ENCODE data around the gene DFFB. TPM values are rescaled to one million over a fixed set of nuclear protein-coding genes. Genes with fewer than 3 reads are reported as not detected.

Gene DFFB
- total RNA-seq, 4 donors from 2014 or later, result 0.51 to 17.9 (median 9.3) TPM

DNA sequence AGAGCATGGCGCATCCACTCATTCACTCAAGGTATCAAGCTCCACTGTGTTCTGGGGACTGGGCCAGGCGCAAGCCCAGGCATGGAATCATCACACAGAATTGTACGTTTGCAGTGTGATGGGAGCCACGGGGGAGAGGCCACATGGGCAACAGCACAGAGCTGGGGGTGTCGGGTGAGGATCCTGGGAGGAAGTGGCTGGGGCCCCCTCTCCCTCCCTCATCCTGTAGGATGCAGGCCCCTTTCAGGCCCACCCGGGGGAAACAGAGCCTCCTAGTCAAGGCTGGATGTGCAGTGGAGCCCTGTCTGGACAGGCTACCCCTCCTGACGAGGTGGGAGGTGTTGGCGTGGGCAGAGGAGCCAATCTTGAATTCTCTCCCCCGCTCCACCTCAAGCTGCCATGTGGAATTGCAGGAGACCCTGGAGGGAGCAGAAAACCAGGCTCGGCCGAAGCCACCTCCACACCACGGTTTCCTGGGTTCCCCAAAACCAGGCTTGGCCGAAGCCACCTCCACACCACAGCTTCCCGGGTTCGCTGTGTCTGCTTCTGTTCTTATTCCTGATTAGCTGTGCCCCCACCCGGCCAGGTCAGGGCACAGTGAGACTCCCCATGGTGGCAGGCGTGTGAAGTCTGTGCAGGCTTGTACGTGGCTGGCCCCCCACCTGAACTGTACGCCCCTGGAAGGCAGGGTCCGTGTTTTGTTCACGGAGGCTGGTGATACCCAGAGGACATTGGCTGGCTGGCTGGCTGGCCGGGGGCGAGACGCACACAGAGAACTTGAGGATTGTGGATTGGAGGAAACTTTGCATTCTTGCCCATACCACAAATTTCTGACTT lies 46.9 kb downstream of the DFFB start:
- Histone ChIP-seq H3K36me3 (no peaks in the 10 kb centered on the region), H3K4me1 (no peaks in the 10 kb centered on the region), H3K9me3 (no peaks in the 10 kb centered on the region), H3K27ac (no peak overlapping the region), H3K27me3 (no peaks in the 10 kb centered on the region), H3K4me3 (no peak overlapping the region)
- intact Hi-C loops (cut with DNase I; ENCODE audit: low total_unique reads), result no loop called here
- TF ChIP-seq POLR2A (IDR thresholded peaks at IDR 0.05), result no peak
- DNase-seq, result no peak

- no peak overlapping the region for H3K27ac ChIP-seq
- no peak for DNase-seq
- H3K4me3 ChIP-seq, result no peak overlapping the region
- no peaks in the 10 kb centered on the region for H3K9me3 ChIP-seq
- H3K27me3 ChIP-seq, result no peaks in the 10 kb centered on the region
- H3K36me3 ChIP-seq, result no peaks in the 10 kb centered on the region
- H3K4me1 ChIP-seq, result no peaks in the 10 kb centered on the region
- intact Hi-C loops (cut with DNase I; ENCODE audit: low total_unique reads), result no loop called here
- TF ChIP-seq CTCF (IDR thresholded peaks at IDR 0.05) (no peak), POLR2A (IDR thresholded peaks at IDR 0.05) (no peak)
These were observed 47.5 kb downstream of the DFFB start for GRCh38 chr1:3904843-3905185.

DNA sequence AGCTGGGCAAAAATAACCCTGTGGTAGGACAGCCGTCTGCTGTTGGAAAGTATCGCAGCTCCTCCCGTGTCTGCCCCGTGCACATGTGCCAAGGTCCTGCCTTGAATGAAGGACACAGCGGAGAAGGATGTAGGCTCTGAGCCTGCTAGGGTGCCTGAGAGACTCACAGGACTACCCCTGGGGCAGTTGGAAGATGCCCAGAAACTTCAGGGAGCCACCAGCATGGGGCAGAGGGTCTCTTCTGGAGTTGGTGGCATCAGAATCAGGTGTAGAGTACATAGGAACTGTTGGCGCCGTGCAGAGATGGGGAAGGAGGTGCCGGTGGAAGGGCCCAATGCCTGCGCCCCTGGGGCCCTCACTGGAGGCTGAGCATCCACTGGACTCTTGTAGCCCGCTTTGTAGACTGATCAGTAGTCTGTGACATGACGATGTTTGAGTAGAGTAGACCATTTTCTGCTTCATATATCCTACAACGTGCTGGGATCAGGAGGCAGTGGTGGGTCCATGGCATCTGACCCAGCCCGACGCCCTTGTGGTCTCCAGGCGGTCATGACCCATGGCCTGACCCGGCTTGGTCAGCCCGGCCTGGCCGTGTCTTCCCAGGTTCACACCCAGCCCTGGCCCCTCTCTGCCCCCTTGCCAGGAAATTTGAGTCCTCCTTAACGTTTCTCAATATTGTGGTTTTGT lies 48.1 kb downstream of the DFFB start:
- TF ChIP-seq CTCF (IDR thresholded peaks at IDR 0.05), result no peak
- TF ChIP-seq POLR2A (IDR thresholded peaks at IDR 0.05), result no peak
- no peak overlapping the region for H3K27ac ChIP-seq
- no peak overlapping the region for H3K4me3 ChIP-seq
- H3K9me3 ChIP-seq, result no peaks in the 10 kb centered on the region
- no peaks in the 10 kb centered on the region for H3K4me1 ChIP-seq
- no peaks in the 10 kb centered on the region for H3K36me3 ChIP-seq
- H3K27me3 ChIP-seq, result no peaks in the 10 kb centered on the region
- DNase-seq, result no peak
- intact Hi-C loops (cut with DNase I; ENCODE audit: low total_unique reads), result no loop called here

GRCh38 chr1:3905953-3906671 lies 48.8 kb downstream of the DFFB start:
- H3K27me3 ChIP-seq, result no peaks in the 10 kb centered on the region
- no peak overlapping the region for H3K4me3 ChIP-seq
- no peak overlapping the region for H3K27ac ChIP-seq
- H3K36me3 ChIP-seq, result no peaks in the 10 kb centered on the region
- no peaks in the 10 kb centered on the region for H3K9me3 ChIP-seq
- intact Hi-C loops (cut with DNase I; ENCODE audit: low total_unique reads), result no loop called here
- TF ChIP-seq POLR2A (IDR thresholded peaks at IDR 0.05) (no peak), CTCF (IDR thresholded peaks at IDR 0.05) (no peak)
- DNase-seq, result no peak
- no peaks in the 10 kb centered on the region for H3K4me1 ChIP-seq

GRCh38 chr1:3906672-3907020 lies 49.4 kb downstream of the DFFB start:
- Histone ChIP-seq H3K4me1 (no peaks in the 10 kb centered on the region), H3K27me3 (no peaks in the 10 kb centered on the region), H3K9me3 (no peaks in the 10 kb centered on the region), H3K27ac (no peak overlapping the region), H3K36me3 (no peaks in the 10 kb centered on the region), H3K4me3 (no peak overlapping the region)
- intact Hi-C loops (cut with DNase I; ENCODE audit: low total_unique reads), result no loop called here
- no peak for DNase-seq
- TF ChIP-seq POLR2A (IDR thresholded peaks at IDR 0.05) (no peak), CTCF (IDR thresholded peaks at IDR 0.05) (no peak)
